ENCODE results near the gene GSTA3.

The GSTA3 gene

GRCh38 chr6:52894285-52894684 lies 15.2 kb downstream of the GSTA3 start:
- TF ChIP-seq CTCF (IDR thresholded peaks at IDR 0.05; ENCODE audit: low read depth, low read length): no peak
- H3K36me3 ChIP-seq: no peaks in the 10 kb centered on the region

GRCh38 chr6:52893803-52894202 lies 15.7 kb downstream of the GSTA3 start:
- no peaks in the 10 kb centered on the region for H3K9me3 ChIP-seq
- H3K27me3 ChIP-seq: no peaks in the 10 kb centered on the region
- no peak for TF ChIP-seq CTCF (IDR thresholded peaks at IDR 0.05; ENCODE audit: low read depth, low read length)
- H3K4me3 ChIP-seq (ENCODE audit: low read depth, low read length): no peak overlapping the region
- no peaks in the 10 kb centered on the region for H3K36me3 ChIP-seq
- DNase-seq: no peak
- H3K4me1 ChIP-seq: no peaks in the 10 kb centered on the region

More at GRCh38 chr6:52894285-52894684, 15.2 kb downstream of the GSTA3 start:
- no peaks in the 10 kb centered on the region for H3K27me3 ChIP-seq
- no peaks in the 10 kb centered on the region for H3K9me3 ChIP-seq
- DNase-seq: no peak
- H3K4me1 ChIP-seq: no peaks in the 10 kb centered on the region
- H3K4me3 ChIP-seq (ENCODE audit: low read depth, low read length): no peak overlapping the region

- H3K4me3 ChIP-seq (ENCODE audit: low read depth, low read length): no peak overlapping the region
- DNase-seq: no peak
- no peaks in the 10 kb centered on the region for H3K9me3 ChIP-seq
- H3K4me1 ChIP-seq: no peaks in the 10 kb centered on the region
- H3K36me3 ChIP-seq: no peaks in the 10 kb centered on the region
- no peaks in the 10 kb centered on the region for H3K27me3 ChIP-seq
- TF ChIP-seq CTCF (IDR thresholded peaks at IDR 0.05; ENCODE audit: low read depth, low read length): no peak
These were observed 16.3 kb downstream of the GSTA3 start for GRCh38 chr6:52893221-52893620.

- Histone ChIP-seq H3K4me3 (ENCODE audit: low read depth, low read length) (no peak overlapping the region), H3K9me3 (no peaks in the 10 kb centered on the region), H3K36me3 (no peaks in the 10 kb centered on the region), H3K27me3 (no peaks in the 10 kb centered on the region), H3K4me1 (no peaks in the 10 kb centered on the region)
- TF ChIP-seq CTCF (IDR thresholded peaks at IDR 0.05; ENCODE audit: low read depth, low read length): no peak
- no peak for DNase-seq
These were observed 19.5 kb downstream of the GSTA3 start for GRCh38 chr6:52890018-52890417.

GRCh38 chr6:52887910-52888524 lies 21.5 kb downstream of the GSTA3 start:
- no peaks in the 10 kb centered on the region for H3K36me3 ChIP-seq
- H3K9me3 ChIP-seq: no peaks in the 10 kb centered on the region
- no peaks in the 10 kb centered on the region for H3K27me3 ChIP-seq
- no peak for DNase-seq
- H3K4me1 ChIP-seq: no peaks in the 10 kb centered on the region
- no peak overlapping the region for H3K4me3 ChIP-seq (ENCODE audit: low read depth, low read length)
- no peak for TF ChIP-seq CTCF (IDR thresholded peaks at IDR 0.05; ENCODE audit: low read depth, low read length)

GRCh38 chr6:52881996-52882841 lies 27.3 kb downstream of the GSTA3 start:
- Histone ChIP-seq H3K4me1 (no peaks in the 10 kb centered on the region), H3K4me3 (ENCODE audit: low read depth, low read length) (peak overlapping the region; percentile 80), H3K27me3 (no peaks in the 10 kb centered on the region), H3K36me3 (no peaks in the 10 kb centered on the region), H3K9me3 (no peaks in the 10 kb centered on the region)
- peak; percentile 93 for TF ChIP-seq CTCF (IDR thresholded peaks at IDR 0.05; ENCODE audit: low read depth, low read length)
- peak; percentile 70 for DNase-seq
